Pulmonary artery endothelial cell (primary cell): ENCODE data around the gene CANT1. TPM values are rescaled to one million over a fixed set of nuclear protein-coding genes. Genes with fewer than 3 reads are reported as not detected.
"Not testable (repeated sequence)": the region's sequence is repeated elsewhere in the genome, so short reads cannot be mapped to it uniquely, and the experiment has no call there.

Experiments used
- DNase-seq: peaks from one replicate; pipeline ENCODE4 v3.0.0-alpha.2; 2011; ENCODE audit warnings: low read depth, low spot score
- total RNA-seq: library from RNA; depleted of rRNA; stranded (reverse); fragments of >200 nt; gene quantifications from 2 replicates; pipeline ENCODE4 v1.2.3, GENCODE V29; 2014

Gene CANT1
- total RNA-seq, 1 donor from 2014 or later, result 54.4 TPM

DNA sequence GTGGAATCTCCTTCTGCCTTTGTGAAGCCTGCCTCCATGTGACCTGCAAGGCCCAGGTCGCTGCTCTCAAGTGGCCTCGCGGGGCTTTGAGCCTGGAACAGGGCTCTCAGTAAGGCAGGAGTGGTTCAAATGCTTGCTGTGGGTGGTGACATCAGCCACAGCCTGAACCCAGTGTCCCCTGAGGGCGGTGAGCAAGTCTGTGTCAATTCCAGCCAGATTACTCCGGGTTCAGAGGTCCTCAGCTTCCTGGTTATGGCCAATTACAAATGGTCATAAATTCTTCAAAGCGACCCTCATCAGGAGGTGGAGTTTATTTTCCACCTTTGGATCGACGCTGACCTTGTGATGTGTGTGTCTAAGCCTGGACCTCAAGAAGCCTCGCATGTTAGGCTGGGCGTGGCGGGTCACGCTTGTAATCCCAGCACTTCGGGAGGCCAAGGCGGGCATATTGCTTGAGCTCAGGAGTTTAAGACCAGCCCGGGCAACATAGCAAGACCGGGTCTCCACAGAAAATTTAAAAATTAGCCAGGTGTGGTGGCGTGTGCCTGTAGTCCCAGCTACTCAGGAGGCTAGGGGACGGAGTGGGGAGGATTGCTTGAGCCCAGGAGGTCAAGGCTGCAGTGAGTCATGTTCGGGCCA is 47.1 kb downstream of the CANT1 start:
- DNase-seq, result no peak

DNA sequence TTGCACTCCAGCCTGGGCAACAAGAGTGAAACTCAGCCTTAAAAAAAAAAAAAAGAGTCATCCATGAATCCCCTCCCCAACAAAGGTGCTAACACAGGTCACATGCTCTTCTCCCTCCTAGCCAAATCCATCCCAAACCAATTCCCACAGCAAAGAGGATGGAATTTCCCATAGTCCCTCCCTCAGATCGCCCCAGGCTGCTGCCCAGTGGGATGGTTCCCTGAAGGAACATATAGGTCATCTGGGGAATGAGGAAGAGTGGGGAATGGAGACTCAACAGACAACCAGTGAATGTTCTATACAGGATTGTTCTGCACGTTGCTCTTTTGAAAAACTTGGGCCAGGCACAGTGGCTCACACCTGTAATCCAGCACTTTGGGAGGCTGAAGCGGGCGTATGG is 48.0 kb downstream of the CANT1 start:
- DNase-seq, result no peak

DNA sequence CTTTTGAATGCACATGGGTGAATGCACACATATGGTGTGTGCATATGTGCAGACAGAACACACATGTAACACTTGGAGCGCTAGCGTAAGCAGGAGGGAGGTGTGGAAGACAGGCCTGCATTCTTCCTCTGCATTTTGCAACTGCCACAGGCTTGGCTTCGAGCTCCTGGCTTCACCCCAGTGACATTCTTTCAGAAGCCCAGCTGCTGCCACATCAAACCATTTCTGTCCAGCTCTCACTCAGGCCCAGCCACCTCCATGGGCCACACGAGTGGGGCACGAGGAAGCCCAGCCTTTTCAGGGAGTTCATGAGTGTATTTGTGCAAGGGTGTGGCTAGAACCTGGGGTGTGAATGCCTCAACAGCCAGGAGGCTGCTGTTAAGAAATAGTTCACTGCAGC is 48.6 kb downstream of the CANT1 start:
- DNase-seq, result no peak

DNA sequence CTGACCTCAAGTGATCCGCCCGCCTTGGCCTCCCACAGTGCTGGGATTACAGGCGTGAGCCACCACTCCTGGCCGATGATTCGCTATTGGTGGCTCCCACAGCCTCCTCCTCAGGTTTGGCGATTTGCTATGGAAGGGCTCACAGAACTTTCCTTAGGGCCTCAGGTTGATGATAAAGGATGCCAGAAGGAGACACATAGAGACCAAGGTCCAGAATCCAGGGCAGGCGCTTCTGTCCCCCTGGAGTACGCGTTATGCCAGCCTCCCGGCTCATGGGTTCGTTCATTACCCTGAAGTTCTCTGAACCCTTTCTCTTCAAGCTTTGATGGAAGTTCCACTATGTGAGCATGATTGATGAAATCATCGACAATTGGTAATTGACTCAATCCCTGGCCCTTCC is 49.8 kb downstream of the CANT1 start:
- no peak for DNase-seq

DNA sequence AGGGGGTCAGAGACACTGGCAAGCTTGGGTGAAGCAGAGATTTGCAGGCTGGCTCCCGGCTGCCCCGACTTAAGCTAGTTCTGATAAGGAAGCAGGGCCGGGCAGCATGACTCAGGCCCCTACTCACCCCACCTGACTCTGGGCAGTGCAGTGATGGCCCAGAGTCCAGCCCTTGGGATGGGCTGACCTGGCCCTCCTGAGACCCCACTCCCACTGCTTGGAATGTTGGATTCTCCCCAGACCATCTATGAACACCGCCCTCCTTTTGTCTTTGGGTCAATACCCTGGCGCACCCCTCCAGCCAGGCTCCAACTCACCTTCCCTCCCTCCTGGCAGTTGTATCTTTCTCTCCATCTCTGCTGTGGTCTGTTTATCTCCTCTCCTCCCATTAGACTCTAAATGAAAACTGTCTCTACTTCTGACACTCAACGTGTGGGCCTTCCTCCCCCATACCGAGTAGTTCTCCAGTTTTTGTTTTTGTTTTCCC is 50.9 kb downstream of the CANT1 start:
- no peak for DNase-seq

DNA sequence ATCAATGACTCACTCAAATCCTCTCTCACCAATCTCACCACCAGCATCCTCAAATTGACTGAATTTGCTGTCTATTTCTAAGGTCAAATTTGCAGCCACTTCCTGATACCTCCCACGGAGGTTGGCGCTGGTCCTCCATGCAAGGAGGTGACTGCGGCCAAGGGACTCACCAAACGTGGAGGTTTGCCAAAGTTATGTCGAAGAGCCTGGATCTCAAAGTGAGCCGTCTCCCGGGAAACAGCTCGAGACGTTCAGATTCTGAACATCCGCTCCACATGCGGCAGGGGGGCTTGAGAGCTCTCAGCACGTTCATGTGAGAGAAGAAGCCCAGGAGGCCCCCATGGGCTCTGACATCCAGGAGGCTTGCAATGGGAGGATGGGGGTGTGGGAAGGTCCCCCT is 52.4 kb downstream of the CANT1 start:
- DNase-seq, result no peak

DNA sequence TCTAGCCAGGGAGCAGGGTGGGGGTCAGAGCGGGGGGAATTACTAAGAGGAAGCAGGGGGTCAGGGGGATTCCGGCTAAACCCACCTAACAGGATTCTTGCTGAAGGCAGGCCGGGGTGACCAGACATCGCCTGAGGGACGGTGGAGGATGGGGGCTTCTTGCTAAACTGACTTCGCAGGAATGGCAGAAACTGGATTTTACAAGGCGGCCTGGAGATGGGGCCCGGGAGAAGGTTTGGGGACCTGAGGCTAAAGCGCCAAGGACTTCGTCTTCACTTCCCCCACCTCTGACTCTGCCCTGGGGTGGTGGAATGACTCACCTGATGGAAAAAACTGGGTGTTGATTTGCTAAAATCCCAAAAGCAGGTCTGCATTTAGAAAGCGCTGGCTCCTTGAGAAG is 53.3 kb downstream of the CANT1 start:
- DNase-seq, result no peak

DNA sequence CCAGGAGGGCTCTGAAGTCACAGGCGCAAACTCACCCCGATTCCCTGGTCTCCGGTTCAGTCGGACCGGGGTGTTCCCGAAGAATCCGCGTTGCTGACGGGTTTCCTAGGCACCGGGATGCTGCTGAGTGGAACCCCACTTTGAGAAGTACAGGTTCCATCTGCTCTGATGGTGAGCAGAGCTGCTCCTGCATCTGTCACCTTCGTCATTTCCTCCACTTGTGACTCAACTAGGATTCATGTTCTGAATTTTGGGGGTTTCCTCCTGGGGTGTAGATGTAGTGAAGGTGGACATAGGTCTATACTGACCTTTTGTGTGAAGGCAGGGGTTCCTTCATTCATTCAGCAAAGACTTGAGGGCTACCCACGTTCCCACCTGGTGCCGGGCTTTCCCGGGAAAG is 54.9 kb downstream of the CANT1 start:
- no peak for DNase-seq

DNA sequence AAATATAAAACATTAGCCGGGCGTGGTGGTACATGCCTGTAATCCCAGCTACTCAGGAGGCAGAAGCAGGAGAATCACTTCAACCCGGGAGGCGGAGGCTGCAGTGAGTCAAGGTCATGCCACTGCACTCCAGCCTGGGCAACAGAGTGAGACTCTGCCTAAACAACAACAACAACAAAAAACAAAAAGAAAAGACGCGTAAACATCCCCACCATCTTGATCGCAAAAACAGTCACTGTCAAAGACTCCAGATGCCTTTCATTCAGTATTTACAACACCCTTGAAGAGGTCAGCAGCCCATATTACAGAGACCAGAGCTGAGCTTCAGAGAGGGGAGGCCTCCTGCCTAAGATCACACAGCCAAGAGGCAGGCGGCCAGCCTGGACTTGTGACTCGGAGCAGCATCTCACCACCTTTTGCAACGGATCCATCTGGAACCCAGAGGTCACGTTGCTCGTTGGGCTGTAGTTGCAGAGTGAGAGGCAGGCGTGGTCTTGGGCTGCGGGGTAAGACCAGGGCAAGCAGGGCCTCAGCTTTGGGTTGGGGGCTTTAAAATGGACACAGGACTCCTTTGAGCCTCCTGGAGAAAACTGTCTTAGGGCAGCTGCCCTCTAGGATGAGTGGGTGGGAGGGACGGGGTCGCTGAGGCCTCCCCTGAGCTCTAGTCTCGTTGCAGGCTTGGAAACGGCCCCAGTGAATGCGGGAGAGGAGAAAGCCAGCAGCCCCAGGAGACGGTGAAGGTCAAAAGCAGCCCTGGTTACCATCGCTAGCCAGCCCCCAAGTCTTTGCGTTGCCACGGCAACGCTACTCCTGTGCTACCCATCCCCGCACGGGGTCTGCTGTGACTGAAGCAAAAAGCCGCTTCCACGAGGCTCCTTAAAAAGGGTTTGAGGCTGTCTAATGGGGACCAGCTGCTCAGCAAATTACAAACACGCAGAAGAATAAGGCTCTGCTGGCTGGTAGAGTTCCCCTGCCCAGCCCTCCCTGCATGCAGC is 55.9 kb downstream of the CANT1 start:
- DNase-seq, result no peak

DNA sequence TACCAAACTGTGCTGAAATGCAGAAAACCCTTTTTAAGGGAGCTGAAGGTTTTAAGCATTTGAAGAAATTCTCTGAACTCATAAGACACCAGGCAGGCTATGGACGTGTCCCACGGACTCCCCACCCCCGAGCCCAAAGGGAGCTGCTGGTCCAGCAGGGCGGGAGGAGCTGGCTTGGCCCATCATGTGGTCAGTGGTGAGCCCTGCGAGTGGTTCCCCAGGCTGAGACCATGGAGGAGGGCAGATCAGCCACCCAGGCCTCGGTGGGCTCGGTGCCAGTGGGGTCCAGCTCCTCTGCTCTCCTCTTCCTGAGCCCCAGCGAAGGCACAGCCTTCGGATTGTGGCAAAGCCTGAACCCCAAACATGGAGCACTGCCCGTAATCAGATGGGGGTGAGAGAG is 56.9 kb downstream of the CANT1 start:
- no peak for DNase-seq

DNA sequence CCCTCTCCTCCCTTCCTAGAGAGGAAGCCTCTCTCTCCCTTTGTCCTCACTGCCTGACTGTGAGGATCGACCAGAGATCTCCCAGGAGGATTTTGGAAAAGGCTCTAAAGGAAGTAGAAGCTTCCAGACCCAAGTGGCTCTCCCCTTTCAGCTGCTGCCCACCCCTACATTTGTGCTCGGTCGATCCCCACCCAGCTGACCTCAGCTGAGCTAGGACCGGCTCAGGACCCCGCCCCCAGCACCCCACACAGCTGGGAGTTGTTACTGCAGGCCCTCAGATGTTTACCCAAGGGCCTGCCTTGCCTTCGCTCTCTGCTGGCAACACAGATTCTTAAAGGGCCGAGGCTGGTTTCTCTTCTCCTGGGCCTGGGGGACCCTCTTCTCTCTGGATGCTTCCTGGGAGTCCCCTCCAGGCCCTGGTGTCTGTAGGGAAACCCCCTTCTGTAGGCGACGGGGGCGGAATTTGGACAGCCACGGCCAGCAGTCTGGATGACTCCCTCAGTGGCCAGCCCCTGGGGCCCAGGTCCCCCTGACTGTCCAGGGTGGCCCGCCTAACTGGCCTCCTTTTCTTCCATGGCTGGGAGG is 57.5 kb downstream of the CANT1 start:
- no peak for DNase-seq

DNA sequence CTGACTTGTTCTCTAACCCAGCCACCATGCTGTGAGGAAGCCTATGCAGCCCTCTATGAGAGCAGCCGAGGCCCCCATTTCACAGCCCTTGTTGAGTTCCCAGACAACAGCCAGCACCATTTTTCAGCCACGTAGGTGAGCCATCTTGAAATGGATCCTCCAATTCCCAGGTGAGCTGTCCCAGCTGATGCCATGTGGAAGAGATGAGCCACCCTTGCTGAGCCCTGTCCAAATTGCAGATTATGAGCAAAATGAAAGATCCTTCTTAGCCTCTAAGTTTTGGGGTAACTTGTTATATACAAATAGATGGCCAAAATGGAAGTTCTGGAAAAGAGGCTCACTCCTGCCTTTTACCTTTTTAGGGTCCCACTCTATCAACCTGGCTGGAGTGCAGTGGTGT is 58.7 kb downstream of the CANT1 start:
- no peak for DNase-seq

DNA sequence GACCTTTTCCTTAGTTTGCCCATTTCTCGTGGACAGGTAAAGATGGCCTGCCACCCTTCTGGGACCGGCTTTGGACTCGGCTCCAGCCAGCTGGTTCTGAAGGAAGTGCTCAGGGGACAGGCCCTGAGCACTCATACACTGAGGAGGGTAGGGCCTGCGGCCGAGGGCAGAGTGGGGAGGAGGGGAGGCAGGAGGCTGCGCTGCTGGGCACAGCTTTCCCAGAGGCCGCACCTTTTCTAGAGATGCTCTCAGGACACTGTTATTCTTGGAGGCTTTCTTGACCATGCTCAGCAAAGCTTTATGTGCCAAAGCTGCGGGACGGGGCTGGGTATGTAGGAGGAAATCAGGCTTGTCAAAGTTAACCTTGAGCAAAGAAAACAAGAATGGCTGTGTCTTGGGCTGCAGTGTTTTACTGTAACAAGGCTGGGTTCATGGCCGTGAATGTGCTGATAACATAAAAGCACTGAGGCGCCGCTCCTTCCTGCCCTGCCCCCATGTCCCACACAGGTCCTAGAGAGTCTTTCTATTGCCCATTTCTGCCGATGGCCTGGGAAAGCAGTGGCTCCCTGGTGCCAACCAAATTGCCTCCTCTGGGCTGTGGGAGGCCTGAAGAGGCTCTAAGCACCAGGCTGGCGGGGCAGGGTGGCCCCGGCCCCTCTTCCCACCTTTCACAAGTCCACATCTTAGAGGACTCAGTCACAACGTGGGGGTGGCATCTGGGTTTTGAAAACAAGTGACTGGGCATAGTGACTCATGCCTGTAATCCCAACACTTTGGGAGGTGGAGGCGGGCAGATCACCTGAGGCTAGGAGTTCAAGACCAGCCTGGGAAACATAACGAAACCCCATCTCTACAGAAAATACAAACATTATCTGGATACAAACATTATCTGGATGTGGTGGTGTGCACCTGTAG is 62.1 kb downstream of the CANT1 start:
- DNase-seq, result no peak

DNA sequence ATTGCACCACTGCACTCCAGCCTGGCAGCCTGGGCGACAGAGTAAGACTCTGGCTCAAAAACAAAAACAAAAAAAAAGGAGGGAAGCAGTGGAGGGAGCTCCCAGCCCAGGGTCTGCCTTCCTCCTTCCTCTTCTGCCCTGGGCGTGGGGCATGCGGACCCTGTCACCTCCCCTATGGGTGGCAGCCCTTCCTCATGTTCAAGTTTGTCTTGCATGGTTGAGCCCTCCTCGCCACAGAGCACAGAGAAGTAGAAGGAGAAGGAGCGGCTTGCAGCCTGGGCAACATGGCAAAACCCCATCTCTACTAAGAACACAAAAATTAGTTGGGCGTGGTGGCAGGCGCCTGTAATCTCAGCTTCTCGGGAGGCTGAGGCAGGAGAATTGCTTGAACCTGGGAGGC is 62.9 kb downstream of the CANT1 start:
- DNase-seq, result no peak

DNA sequence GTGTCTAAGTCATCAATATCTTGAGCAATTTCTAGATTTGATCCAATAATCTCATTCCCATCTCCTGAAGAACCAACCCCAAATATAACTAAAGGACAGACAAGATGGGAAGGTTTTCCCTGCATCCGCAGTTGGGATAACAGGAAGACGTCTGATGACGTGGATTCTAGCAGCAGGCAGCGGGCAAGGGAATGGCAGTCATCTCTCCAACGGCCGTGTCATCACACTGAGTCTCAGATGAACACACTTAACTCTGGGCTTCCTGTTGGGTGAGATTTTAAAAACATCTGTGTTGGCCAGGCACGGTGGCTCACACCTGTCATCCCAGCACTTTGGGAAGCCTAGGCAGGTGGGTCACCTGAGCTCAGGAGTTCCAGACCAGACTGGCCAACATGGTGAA is 63.4 kb downstream of the CANT1 start:
- no peak for DNase-seq

DNA sequence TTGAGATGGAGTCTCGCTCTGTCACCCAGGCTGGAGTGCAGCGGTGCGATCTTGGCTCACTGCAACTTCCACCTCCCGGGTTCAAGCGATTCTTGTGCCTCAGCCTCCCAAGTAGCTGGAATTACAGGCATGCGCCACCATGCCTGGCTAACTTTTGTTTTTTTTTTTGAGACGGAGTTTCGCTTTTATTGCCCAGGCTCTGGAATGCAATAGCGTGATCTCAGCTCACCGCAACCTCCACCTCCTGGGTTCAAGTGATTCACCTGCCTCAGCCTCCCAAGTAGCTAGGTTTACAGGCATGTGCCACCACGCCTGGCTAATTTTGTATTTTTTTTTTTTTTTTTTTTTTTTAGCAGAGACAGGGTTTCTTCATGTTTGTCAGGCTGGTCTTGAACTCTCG is 64.1 kb downstream of the CANT1 start:
- not testable (repeated sequence) for DNase-seq

DNA sequence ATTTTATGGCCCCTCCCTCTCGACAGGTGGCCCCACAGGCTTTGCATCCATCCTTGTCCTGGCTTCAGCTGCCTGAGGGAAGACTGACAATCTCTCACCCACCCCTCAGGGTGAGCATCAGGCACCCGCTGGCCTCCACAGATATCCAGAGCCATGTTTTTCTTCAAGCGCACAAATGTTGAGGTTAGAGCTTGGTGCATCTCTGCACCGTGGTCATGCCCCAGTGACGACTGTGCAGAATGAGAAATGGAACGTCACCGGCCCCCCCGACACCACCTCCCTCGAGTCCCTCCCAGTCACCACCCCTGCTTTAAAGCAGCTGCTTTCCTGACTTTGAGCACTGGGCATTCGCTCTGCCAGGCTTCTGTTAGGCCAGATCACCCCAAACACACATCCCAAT is 64.6 kb downstream of the CANT1 start:
- DNase-seq, result no peak

DNA sequence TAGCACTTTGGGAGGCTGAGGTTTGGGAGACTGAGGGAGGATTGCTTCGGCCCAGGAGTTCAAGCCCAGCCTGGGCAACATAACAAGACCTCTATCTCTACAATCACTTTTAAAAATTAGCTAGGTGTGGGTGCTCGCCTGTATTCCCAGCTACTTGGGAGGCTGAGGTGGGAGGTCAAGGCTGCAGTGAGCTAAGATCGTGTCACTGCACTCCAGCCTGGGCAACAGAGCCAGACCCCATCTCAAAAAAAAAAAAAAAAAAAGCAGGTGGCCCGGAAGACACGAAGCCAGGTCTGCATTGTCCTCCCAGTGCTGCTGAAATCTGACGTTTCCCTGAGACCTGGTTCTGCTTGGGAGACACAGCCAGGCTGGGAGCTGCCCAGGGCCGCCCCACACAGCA is 65.5 kb downstream of the CANT1 start:
- no peak for DNase-seq
